Articular chondrocyte of knee joint (primary cell): ENCODE results near the gene TMEM9B. TPM values are rescaled to one million over a fixed set of nuclear protein-coding genes. Genes with fewer than 3 reads are reported as not detected.

Experiments used
- small RNA-seq: library from RNA; depleted of rRNA; stranded (forward); fragments of <200 nt; gene quantifications from one replicate; pipeline ENCODE3, GENCODE V24; 2012
- total RNA-seq: library from RNA; depleted of rRNA; stranded (reverse); fragments of >200 nt; gene quantifications from 2 replicates; pipeline ENCODE4 v1.2.3, GENCODE V29; 2012

TMEM9B gene
- 59.8 and 67.1 TPM in 2 replicates for total RNA-seq

DNA sequence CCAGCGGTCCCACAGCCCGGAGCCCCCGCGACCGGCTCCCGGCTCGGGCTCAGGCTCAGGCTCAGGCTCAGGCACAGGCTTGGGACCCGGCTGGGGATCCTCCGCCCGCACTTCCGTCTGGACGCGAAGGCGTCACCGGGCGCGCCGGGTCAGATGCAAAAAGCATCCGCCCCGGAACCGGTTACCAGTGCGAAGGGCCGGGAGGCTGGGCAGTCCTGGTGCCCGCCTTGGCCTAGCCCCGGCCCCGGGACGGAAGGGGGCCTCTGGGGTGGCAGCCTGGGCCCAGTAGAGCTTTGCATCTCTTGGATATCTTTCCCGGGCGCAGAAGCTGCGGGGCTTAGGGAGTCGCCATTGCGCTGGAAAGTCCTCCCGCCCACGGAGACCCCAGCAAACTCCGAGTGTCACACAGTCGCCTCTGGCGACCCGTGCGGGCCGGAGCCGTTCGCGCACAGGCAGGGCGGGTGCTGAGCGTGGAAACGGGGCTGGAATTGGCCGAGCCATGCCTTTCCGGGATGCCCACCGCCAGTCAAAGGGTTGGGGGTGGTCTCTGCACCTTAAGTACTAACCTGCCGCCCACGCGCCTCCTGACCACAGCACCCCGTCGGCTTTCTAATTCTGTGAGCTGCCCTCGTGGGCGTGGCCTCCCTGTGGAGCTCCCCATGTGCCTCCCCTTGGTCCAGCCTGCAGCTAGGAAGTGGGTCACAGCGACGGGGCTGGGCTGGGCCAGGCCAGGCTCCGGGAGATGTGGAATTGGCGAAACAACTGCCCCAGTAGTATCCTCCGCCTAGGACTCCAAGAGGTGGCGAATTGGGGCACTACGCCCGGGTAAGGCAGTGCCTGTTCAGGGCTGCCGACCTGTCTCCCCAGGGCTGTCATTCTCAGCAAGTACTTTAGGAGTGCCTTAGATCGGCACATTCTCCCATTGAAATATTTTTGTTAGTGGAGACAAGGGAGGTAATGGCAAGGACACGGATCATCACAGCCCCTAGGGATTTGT lies at the start of gene TMEM9B:
TSS of gene TMEM9B (minus strand) at position 119 of the 997 bp plus-strand sequence. CDS start 129 bp downstream, outside the sequence.

DNA sequence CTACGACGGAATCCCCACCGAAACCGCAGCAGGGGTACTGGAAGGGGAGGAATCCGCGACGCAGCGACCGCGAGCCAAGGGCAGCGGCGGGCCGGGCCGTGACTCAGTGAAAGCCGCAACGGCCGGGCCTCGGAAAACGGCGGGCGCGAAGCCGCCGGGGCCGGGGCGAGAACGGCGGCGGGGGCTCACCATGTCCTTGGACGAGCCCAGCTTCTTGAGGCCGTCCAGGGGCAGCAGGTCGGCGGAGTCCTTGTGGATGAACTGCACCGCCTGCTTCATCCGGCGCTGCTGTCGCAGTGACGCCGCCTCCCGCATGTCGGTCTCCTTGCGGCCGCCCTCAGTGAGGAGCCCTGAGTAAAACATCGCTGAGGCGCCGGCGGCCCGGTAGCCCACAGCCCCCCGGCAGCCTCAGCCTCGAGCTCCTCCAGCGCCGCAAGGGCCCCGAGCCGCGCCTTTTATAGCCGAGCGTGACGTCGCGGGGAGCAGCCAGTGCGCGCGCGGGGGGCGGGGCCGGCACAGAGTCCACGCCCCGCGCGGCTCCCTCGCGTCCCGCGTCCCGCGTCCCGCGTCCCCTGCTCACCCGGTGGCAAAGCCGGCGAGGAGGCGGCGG lies 39.4 kb upstream of the TMEM9B start, which contains the start of gene NRIP3:
TSS of gene NRIP3 (minus strand) at position 429 of the 610 bp plus-strand sequence. CDS start at position 363, 66 bp downstream.

DNA sequence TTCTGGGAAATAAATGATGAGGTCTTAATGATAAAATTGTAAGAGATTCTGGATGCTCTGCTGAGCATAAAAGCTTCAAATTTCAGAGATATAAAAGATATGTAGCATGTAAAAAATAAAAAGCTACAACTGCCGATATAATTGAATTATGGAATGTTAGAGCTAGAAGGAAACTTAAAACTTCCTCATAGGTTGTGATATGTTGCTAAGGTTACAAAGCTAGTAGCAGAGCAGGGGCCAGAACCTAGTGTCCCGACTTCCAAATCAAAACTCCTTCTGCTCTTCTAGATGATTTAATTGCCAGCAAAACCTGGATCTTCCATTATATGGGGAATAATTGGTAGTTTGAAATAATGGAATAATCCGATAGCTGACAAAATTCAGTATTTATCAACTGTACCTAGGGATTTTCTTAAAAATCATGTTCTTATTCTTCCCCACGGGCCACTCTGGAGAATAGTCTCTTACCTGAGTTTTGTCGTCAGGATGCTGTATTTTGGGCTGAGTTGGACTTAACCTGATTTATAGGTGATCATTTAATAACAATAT lies 21.6 kb downstream of the TMEM9B start, which contains the start of gene ASCL3:
TSS of gene ASCL3 (minus strand) at position 499 of the 549 bp plus-strand sequence. CDS start 4,855 bp downstream, outside the sequence.

DNA sequence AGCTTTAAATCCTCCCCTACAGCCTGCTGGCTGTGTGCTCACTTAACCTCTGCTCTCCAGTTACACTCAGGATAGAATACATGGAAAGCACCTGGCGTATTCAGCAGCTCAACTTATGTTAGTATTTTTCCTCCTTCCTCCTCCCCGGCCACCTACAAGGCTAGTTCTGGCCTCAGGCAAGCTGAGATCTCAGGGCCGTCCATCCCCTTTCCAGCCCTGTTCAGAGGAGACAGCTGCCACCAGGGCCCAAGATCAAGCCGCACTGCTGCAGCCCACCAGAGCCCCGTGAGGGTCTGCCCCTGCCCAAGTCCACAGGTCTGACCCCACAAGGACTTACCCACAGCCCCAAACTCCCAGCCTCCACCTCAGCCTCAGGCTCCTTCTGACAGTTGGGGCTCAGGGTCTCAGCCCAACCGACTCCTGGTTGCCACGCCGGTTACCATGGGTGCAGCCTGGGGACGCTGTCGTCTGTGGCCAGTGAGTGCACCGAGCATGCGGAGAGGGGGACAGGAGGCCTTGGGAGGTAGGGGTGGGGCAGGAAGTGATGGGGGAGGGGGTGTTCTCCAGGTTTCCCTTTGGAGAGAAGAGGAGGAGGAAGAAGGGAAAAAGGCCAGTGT lies 31.6 kb downstream of the TMEM9B start, which contains the start of gene C11orf16:
TSS of gene C11orf16 (minus strand) at position 384 of the 617 bp plus-strand sequence. CDS start 639 bp downstream, outside the sequence.

DNA sequence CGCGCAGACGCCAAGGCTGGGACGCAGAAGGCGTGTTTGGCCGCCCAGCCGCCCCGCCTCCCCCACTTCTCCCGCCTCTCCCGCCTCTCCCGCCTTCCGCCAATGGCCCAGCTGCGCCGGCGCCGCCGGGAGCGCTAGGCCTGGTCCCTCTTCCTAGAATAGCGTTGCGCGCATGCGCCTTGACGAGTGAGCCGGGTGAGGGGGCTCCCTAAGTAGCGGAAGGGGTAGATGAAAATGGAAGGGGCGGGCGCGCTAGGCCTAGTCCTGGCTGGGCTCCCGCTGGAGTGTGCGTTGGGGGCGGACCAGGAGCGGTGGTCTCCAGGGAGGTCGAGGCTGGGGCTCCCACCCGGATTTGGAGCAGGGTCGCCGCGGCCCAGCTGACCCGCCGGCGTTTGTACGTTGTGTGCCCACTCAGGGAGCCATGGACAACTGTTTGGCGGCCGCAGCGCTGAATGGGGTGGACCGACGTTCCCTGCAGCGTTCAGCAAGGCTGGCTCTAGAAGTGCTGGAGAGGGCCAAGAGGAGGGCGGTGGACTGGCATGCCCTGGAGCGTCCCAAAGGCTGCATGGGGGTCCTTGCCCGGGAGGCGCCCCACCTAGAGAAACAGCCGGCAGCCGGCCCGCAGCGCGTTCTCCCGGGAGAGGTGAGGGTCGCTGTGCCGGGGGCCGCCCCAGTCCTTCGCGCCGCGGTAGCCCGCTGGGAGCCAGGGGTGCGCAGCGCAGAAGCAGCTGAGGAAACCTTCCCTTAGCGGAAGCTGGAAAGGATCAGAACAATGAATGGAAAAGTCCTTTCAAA lies 53.0 kb downstream of the TMEM9B start, which contains the start of gene AKIP1:
TSS of gene AKIP1 (plus strand) at position 161 of the 795 bp plus-strand sequence. CDS start at position 422, 261 bp downstream.

Small RNA genes within 50 kb of the gene (small RNA-seq; reads per million reads assigned to genes)
- not detected for gene RF00019

Other genes with a start within 250 kb of the TMEM9B start
- 28.9 and 30.3 TPM in 2 replicates for gene AKIP1, start 53.3 kb downstream of the TMEM9B start, total RNA-seq
- not detected in 2 replicates for gene C11orf16, start 31.5 kb downstream of the TMEM9B start, total RNA-seq
- not detected in 2 replicates for gene ASCL3, start 21.4 kb downstream of the TMEM9B start, total RNA-seq
- gene NRIP3, start 39.6 kb upstream of the TMEM9B start, total RNA-seq: 10.2 and 11.1 TPM in 2 replicates
- gene SCUBE2, start 127.2 kb upstream of the TMEM9B start, total RNA-seq: 2.1 and 4.8 TPM in 2 replicates